HG02970 (cell line): Measurements from ENCODE around the gene SFMBT2.
"Not testable (repeated sequence)": the region's sequence is repeated elsewhere in the genome, so short reads cannot be mapped to it uniquely, and the experiment has no call there.

ENCODE experiments used
- ATAC-seq: cut with Tn5 transposase; IDR thresholded peaks from one replicate; pipeline ENCODE4 v1.9.1; 2021; ENCODE audit warnings: mild to moderate bottlenecking, moderate library complexity, moderate number of reproducible peaks; ENCODE audit not compliant: unreplicated experiment, low FRiP score

SFMBT2 gene

GRCh38 chr10:7239312-7239985 lies 171.4 kb downstream of the SFMBT2 start:
- ATAC-seq, result no peak

GRCh38 chr10:7235376-7235775 lies 175.5 kb downstream of the SFMBT2 start:
- ATAC-seq, result no peak

GRCh38 chr10:7234109-7234508 lies 176.7 kb downstream of the SFMBT2 start:
- no peak for ATAC-seq

- ATAC-seq, result no peak
These were observed 177.4 kb downstream of the SFMBT2 start for GRCh38 chr10:7233259-7233991.

GRCh38 chr10:7231509-7232414 lies 179.1 kb downstream of the SFMBT2 start:
- no peak for ATAC-seq

- no peak for ATAC-seq
These were observed 179.9 kb downstream of the SFMBT2 start for GRCh38 chr10:7230951-7231350.

- no peak for ATAC-seq
These were observed 180.8 kb downstream of the SFMBT2 start for GRCh38 chr10:7230036-7230435.

- ATAC-seq, result no peak
These were observed 185.7 kb downstream of the SFMBT2 start for GRCh38 chr10:7225133-7225532.

GRCh38 chr10:7218968-7219367 lies 191.9 kb downstream of the SFMBT2 start:
- ATAC-seq, result no peak

- ATAC-seq, result not testable (repeated sequence)
These were observed 198.1 kb downstream of the SFMBT2 start for GRCh38 chr10:7212696-7213095.

GRCh38 chr10:7211857-7212577 lies 198.8 kb downstream of the SFMBT2 start:
- no peak for ATAC-seq

- no peak for ATAC-seq
These were observed 200.3 kb downstream of the SFMBT2 start for GRCh38 chr10:7210516-7210915.

GRCh38 chr10:7209458-7209857 lies 201.4 kb downstream of the SFMBT2 start:
- no peak for ATAC-seq

- ATAC-seq, result no peak
These were observed 204.3 kb downstream of the SFMBT2 start for GRCh38 chr10:7206412-7207100.

- ATAC-seq, result no peak
These were observed 205.2 kb downstream of the SFMBT2 start for GRCh38 chr10:7205656-7206055.

GRCh38 chr10:7202793-7203355 lies 208.0 kb downstream of the SFMBT2 start:
- ATAC-seq, result no peak

GRCh38 chr10:7199152-7199760 lies 211.6 kb downstream of the SFMBT2 start:
- no peak for ATAC-seq

GRCh38 chr10:7196284-7196683 lies 214.6 kb downstream of the SFMBT2 start:
- ATAC-seq, result no peak

GRCh38 chr10:7195118-7195517 lies 215.7 kb downstream of the SFMBT2 start:
- no peak for ATAC-seq
